ENCODE measurements around the gene MTG1.

DNA sequence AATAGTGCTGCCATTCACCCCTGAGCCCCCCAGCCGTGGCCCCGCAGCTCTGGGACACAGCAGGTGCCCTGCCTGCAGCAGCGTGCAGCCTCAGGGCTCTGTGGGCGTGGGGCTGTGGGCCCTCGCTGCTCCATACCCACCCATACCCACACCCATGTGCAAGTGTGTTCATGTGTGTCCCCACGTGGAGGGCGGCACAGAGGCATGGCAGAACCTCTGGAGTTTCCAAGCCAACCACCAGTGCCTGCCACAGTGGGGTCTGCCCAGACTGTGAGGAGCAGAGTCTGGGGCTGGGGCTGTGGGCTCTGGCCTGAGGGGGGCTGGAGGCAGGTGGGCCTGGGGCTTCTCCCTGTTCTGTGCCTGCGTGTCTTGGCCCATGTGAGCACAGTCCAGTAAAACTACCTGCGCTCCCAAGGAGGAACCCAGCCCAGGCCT lies 44.4 kb upstream of the MTG1 start:
- TF ChIP-seq GLIS3 (CRISPR knock-in tag; IDR thresholded peaks at IDR 0.05) (no peak), BACH2 (CRISPR knock-in tag; IDR thresholded peaks at IDR 0.05; ENCODE audit: borderline replicate concordance) (no peak), ZC3H10 (CRISPR knock-in tag; IDR thresholded peaks at IDR 0.05) (no peak)

All from SK-N-SH treated with all-trans-retinoic acid at 6 μM for 48 hours (cell line).